Cardiac muscle cell (in vitro differentiated cells and primary cell): ENCODE measurements around the gene FAM216A. TPM values are rescaled to one million over a fixed set of nuclear protein-coding genes. Genes with fewer than 3 reads are reported as not detected.

ENCODE experiments used
- DNase-seq, 2 donors: peaks; one replicate each; pipeline versions ENCODE4 v3.0.0 to v3.0.0-alpha.2; 2010 to 2017; ENCODE audit warnings: low read depth in 1 of 2, low spot score in 1 of 2
- H3K27ac ChIP-seq: fragments of 200-600 bp; sonication (generic); 2 replicates; pipeline ENCODE4 v1.5.1; 2016
- H3K27me3 ChIP-seq: fragments of 200-600 bp; sonication (generic); 2 replicates; pipeline ENCODE4 v1.6.0; 2016; ENCODE audit warnings: control low read depth
- H3K36me3 ChIP-seq: fragments of 200-600 bp; sonication (generic); 2 replicates; pipeline ENCODE4 v1.5.1; 2016; ENCODE audit warnings: control low read depth
- H3K4me1 ChIP-seq: fragments of 200-600 bp; sonication (generic); 2 replicates; pipeline ENCODE4 v1.8.1; 2017; ENCODE audit warnings: low read depth, mild to moderate bottlenecking, mixed run types
- H3K4me3 ChIP-seq: fragments of 200-600 bp; sonication (generic); 2 replicates; pipeline ENCODE4 v1.5.1; 2016; ENCODE audit warnings: mild to moderate bottlenecking
- H3K9me3 ChIP-seq: fragments of 200-600 bp; sonication (generic); 2 replicates; pipeline ENCODE4 v1.5.1; 2017; ENCODE audit warnings: low read depth, mild to moderate bottlenecking, control low read depth
- CTCF ChIP-seq: IDR thresholded peaks from 2 replicates; pipeline ENCODE4 v1.5.1; 2012; ENCODE audit warnings: low read depth, mild to moderate bottlenecking, low read length
- polyA plus RNA-seq: library from polyadenylated mRNA; unstranded; fragments of >200 nt; fragmentation: Nextera tagmentation; extraction: Ambion mirVana; gene quantifications from 2 replicates; pipeline ENCODE4 v1.2.1, GENCODE V29; 2016
- total RNA-seq: library from RNA; depleted of rRNA; stranded (reverse); fragments of >200 nt; gene quantifications from 2 replicates; pipeline ENCODE4 v1.2.3, GENCODE V29; 2016

Gene FAM216A
- total and polyA plus RNA-seq, 2 experiments from 2014 or later: 43.3 to 54.3 TPM

GRCh38 chr12:110528277-110528839, 59.7 kb downstream of the FAM216A start:
- H3K27me3 ChIP-seq: no peaks in the 10 kb centered on the region
- no peaks in the 10 kb centered on the region for H3K36me3 ChIP-seq
- no peaks in the 10 kb centered on the region for H3K9me3 ChIP-seq
- no peak for TF ChIP-seq CTCF
- H3K4me3 ChIP-seq: no peak overlapping the region
- H3K27ac ChIP-seq: no peak overlapping the region
- H3K4me1 ChIP-seq: peaks cover 20% of the 10 kb centered on the region
- DNase-seq: no peak

- Histone ChIP-seq H3K27me3 (no peaks in the 10 kb centered on the region), H3K4me3 (no peak overlapping the region), H3K9me3 (no peaks in the 10 kb centered on the region), H3K4me1 (peaks cover 40% of the 10 kb centered on the region), H3K27ac (peak overlapping the region; percentile 56), H3K36me3 (no peaks in the 10 kb centered on the region)
- peak in 1 of 2 donors; percentile 48 for DNase-seq
- no peak for TF ChIP-seq CTCF
Measured at GRCh38 chr12:110530511-110530910, 61.9 kb downstream of the FAM216A start.

DNA sequence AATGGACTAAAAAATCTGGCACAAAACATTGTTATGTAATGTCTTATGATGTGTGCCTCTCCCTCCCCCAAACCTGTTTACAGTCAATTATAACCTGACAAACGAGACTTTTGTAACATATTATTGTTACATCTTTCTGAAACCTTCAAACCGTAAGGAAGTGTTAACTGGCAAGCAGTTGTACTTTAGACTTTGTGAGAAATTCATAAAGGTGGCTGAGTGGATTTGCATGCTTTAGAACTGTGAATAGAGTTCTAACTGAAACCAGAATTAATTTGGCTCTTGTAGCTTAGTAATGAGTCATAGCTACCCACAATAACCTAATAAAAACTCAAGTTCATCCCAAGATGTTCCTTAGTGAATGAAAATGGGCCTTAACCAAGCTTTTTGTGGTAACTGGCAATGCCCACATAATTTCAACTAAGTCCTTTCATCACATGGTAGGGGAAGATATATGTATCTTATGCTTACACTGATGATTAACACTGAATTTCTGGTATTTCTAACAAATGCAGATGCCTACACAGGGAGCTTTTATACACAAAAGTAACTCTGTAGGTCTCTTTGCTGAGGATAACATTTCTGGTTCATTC, 63.2 kb downstream of the FAM216A start:
- no peak overlapping the region for H3K27ac ChIP-seq
- H3K4me3 ChIP-seq: no peak overlapping the region
- H3K36me3 ChIP-seq: peaks cover 4% of the 10 kb centered on the region
- H3K27me3 ChIP-seq: no peaks in the 10 kb centered on the region
- H3K4me1 ChIP-seq: peaks cover 46% of the 10 kb centered on the region
- H3K9me3 ChIP-seq: no peaks in the 10 kb centered on the region
- no peak for TF ChIP-seq CTCF
- DNase-seq: peak in 1 of 2 donors; percentile 54

DNA sequence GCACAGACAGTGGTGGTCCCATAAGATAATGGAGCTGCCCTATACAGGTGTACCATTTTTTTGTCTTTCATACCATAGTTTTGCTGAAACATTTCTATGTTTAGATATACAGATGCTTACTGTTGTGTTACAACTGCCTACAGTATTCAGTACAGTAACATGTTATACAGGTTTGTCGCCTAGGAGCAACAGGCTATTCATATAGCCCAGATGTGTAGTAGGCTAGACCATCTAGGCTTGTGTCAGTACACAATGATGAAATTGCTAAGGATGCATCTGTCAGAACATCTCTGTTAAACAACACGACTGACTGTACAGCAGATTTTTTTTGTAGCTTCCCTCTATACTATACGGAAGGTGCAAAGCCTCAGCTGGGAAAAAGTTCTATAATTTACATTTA, 64.0 kb downstream of the FAM216A start:
- no peak for TF ChIP-seq CTCF
- Histone ChIP-seq H3K9me3 (no peaks in the 10 kb centered on the region), H3K27me3 (no peaks in the 10 kb centered on the region), H3K27ac (no peak overlapping the region), H3K4me1 (peaks cover 54% of the 10 kb centered on the region), H3K4me3 (no peak overlapping the region), H3K36me3 (peaks cover 4% of the 10 kb centered on the region)
- DNase-seq: no peak

DNA sequence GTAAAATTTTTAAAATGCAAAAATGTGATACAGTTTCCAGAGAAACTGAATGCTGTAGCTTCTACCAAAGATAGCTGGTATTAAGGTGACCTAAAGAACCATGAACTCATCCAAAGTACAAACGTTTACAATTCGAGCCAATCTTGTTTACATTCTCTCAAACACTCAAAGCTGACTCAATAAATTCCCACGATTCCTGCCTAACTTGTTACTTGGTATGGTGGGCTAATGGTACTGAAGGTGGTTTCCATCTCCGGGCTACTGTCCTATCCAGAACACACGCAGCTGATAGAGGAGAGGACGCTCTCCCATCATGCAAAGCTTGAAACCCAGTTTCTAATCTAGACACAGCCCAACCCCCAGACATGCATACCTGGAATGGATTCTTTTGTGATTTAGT, 65.0 kb downstream of the FAM216A start:
- H3K27ac ChIP-seq: no peak overlapping the region
- peaks cover 4% of the 10 kb centered on the region for H3K36me3 ChIP-seq
- H3K27me3 ChIP-seq: no peaks in the 10 kb centered on the region
- no peak overlapping the region for H3K4me3 ChIP-seq
- TF ChIP-seq CTCF: no peak
- DNase-seq: no peak
- peaks cover 63% of the 10 kb centered on the region for H3K4me1 ChIP-seq
- no peaks in the 10 kb centered on the region for H3K9me3 ChIP-seq
